Left lung (tissue), 10 donors: ENCODE results near the gene HARS2. TPM values are rescaled to one million over a fixed set of nuclear protein-coding genes. Genes with fewer than 3 reads are reported as not detected.
"Not testable (repeated sequence)": the region's sequence is repeated elsewhere in the genome, so short reads cannot be mapped to it uniquely, and the experiment has no call there.

Experiments used
- ATAC-seq: fragments of 200-7000 bp; cut with Tn5 transposase; one replicate; pipeline ENCODE4 v1.9.1; 2020; ENCODE audit warnings: moderate library complexity
- DNase-seq, 4 donors: peaks; one replicate each; pipeline ENCODE4 v3.0.0-alpha.2; 2013 to 2020
- H3K27ac ChIP-seq, 2 donors: fragments of 200-600 bp; sonication (generic) in 1 of 2; one replicate each; pipeline versions ENCODE4 v1.5.0 to v1.8.0; 2020 to 2021
- H3K27me3 ChIP-seq, 2 donors: fragments of 200-600 bp; sonication (generic) in 1 of 2; one replicate each; pipeline versions ENCODE4 v1.5.0 to v1.8.0; 2020 to 2021
- H3K36me3 ChIP-seq, 2 donors: fragments of 200-600 bp; sonication (generic) in 1 of 2; one replicate each; pipeline versions ENCODE4 v1.5.0 to v1.8.0; 2020 to 2021
- H3K4me1 ChIP-seq, 2 donors: fragments of 200-600 bp; one replicate each; pipeline ENCODE4 v1.8.0; 2021
- H3K4me3 ChIP-seq, 2 donors: fragments of 200-600 bp; sonication (generic) in 1 of 2; one replicate each; pipeline versions ENCODE4 v1.5.0 to v1.8.0; 2020 to 2021; ENCODE audit warnings: mild to moderate bottlenecking in 1 of 2
- H3K9me3 ChIP-seq, 2 donors: fragments of 200-600 bp; sonication (generic) in 1 of 2; one replicate each; pipeline versions ENCODE4 v1.5.0 to v1.8.0; 2020 to 2021
- CTCF ChIP-seq, 2 donors: fragments of 200-600 bp; sonication (generic) in 1 of 2; IDR thresholded peaks; one replicate each; pipeline versions ENCODE4 v1.5.0 to v1.8.0; 2021; ENCODE audit warnings: antibody characterized with exemption in 2 of 2
- intact Hi-C, 2 donors: fragments of 100-400 bp; cut with DNase I; formaldehyde crosslinking; loops; one replicate each; pipeline versions ENCODE4 v1.11.2 to v1.14.2; 2022
- polyA plus RNA-seq, 6 donors: library from polyadenylated mRNA; unstranded; fragments of 120-200 nt; gene quantifications; one replicate each; pipeline ENCODE4 v1.2.1, GENCODE V29; 2013; ENCODE audit not compliant: insufficient read length in 6 of 6
- total RNA-seq, 2 donors: library from RNA; stranded (reverse); fragmentation: NEBNext Ultra II Directional; extraction: Animal tissue kit (Norgen Biotek cat#: 25700); gene quantifications; one replicate each; pipeline ENCODE4 v1.2.1, GENCODE V29; 2021
- donor health status: DM: no; HTN: yes; CAD: no.
- donor health status: DM: no; HTN: no; CAD: no.

The HARS2 gene
- total and polyA plus RNA-seq, 8 donors: 23.4 to 57.4 (median 50.1) TPM

GRCh38 chr5:140713562-140714094 lies 22.4 kb downstream of the HARS2 start:
- Histone ChIP-seq H3K36me3 (no peaks in the 10 kb centered on the region), H3K27me3 (no peaks in the 10 kb centered on the region), H3K4me1 (peaks cover 0 to 10% of the 10 kb centered on the region in 2 donors), H3K4me3 (no peak overlapping the region), H3K27ac (no peak overlapping the region), H3K9me3 (no peaks in the 10 kb centered on the region)
- TF ChIP-seq CTCF (IDR thresholded peaks at IDR 0.05): no peak
- DNase-seq (no peak), ATAC-seq (no peak)
- intact Hi-C loops: no loop called here

GRCh38 chr5:140716238-140716637 lies 25.0 kb downstream of the HARS2 start:
- H3K4me3 ChIP-seq, H3K36me3 ChIP-seq, H3K9me3 ChIP-seq, intact Hi-C loops, H3K27me3 ChIP-seq, H3K27ac ChIP-seq, DNase-seq, ATAC-seq, H3K4me1 ChIP-seq: not testable (repeated sequence)

GRCh38 chr5:140718266-140718592 lies 27.0 kb downstream of the HARS2 start:
- Histone ChIP-seq H3K27me3 (peaks cover 0 to 9% of the 10 kb centered on the region in 2 donors), H3K9me3 (no peaks in the 10 kb centered on the region), H3K27ac (no peak overlapping the region), H3K36me3 (no peaks in the 10 kb centered on the region), H3K4me1 (no peaks in the 10 kb centered on the region), H3K4me3 (no peak overlapping the region)
- DNase-seq (no peak), ATAC-seq (no peak)
- intact Hi-C loops: no loop called here
- TF ChIP-seq CTCF (IDR thresholded peaks at IDR 0.05): no peak

- H3K4me3 ChIP-seq, H3K36me3 ChIP-seq, H3K27ac ChIP-seq, DNase-seq, H3K4me1 ChIP-seq, H3K9me3 ChIP-seq, ATAC-seq: not testable (repeated sequence)
- intact Hi-C loops: loop anchor here in 1 of 2 donors (10.0 kb wide), 1 partner anchor 356 kb away; the partner anchor contains the start of gene SLC4A9
- H3K27me3 ChIP-seq: peaks cover 0 to 28% of the 10 kb centered on the region in 2 donors
Observed at GRCh38 chr5:140720738-140721137, 29.5 kb downstream of the HARS2 start.

- H3K27me3 ChIP-seq: peaks cover 0 to 34% of the 10 kb centered on the region in 2 donors
- H3K4me1 ChIP-seq, H3K9me3 ChIP-seq, ATAC-seq, H3K4me3 ChIP-seq, H3K36me3 ChIP-seq, DNase-seq, H3K27ac ChIP-seq: not testable (repeated sequence)
- intact Hi-C loops: loop anchor here in 1 of 2 donors (10.0 kb wide), 1 partner anchor 357 kb away; the partner anchor contains the start of gene SLC4A9
Observed at GRCh38 chr5:140721395-140721794, 30.1 kb downstream of the HARS2 start.

GRCh38 chr5:140725799-140726471 lies 34.7 kb downstream of the HARS2 start:
- no peak for TF ChIP-seq CTCF (IDR thresholded peaks at IDR 0.05)
- ATAC-seq (peak; percentile 91), DNase-seq (peak; percentile 13 to 79 (median 40))
- intact Hi-C loops: loop anchor here in 1 of 2 donors (10.0 kb wide), 1 partner anchor 361 kb away; the partner anchor contains the start of gene SLC4A9
- no peak overlapping the region for H3K4me3 ChIP-seq
- H3K27ac ChIP-seq: no peak overlapping the region
- no peaks in the 10 kb centered on the region for H3K36me3 ChIP-seq
- H3K4me1 ChIP-seq: peaks cover 0 to 4% of the 10 kb centered on the region in 2 donors
- peaks cover 0 to 63% of the 10 kb centered on the region in 2 donors for H3K27me3 ChIP-seq
- H3K9me3 ChIP-seq: no peaks in the 10 kb centered on the region
